GM21619 (cell line): Measurements from ENCODE around the gene PHKA2.

Source experiments
- ATAC-seq: cut with Tn5 transposase; IDR thresholded peaks from one replicate; pipeline ENCODE4 v1.9.1; 2021; ENCODE audit not compliant: unreplicated experiment

PHKA2 gene

GRCh38 chrX:18931972-18932371 is 51.9 kb downstream of the PHKA2 start:
- no peak for ATAC-seq

GRCh38 chrX:18929775-18930174 is 54.1 kb downstream of the PHKA2 start:
- no peak for ATAC-seq

- no peak for ATAC-seq
These were observed 56.4 kb downstream of the PHKA2 start for GRCh38 chrX:18927558-18927957.

- ATAC-seq = no peak
These were observed 59.3 kb downstream of the PHKA2 start for GRCh38 chrX:18924507-18925088.

GRCh38 chrX:18920566-18920965 is 63.3 kb downstream of the PHKA2 start:
- no peak for ATAC-seq

GRCh38 chrX:18920079-18920478 is 63.8 kb downstream of the PHKA2 start:
- no peak for ATAC-seq

GRCh38 chrX:18917831-18918230 is 66.1 kb downstream of the PHKA2 start:
- no peak for ATAC-seq

- no peak for ATAC-seq
These were observed 77.6 kb downstream of the PHKA2 start for GRCh38 chrX:18906286-18906685.

- ATAC-seq = no peak
These were observed 83.4 kb downstream of the PHKA2 start for GRCh38 chrX:18900401-18900976.

- no peak for ATAC-seq
These were observed 84.0 kb downstream of the PHKA2 start for GRCh38 chrX:18899796-18900380.

- ATAC-seq = no peak
These were observed 85.4 kb downstream of the PHKA2 start for GRCh38 chrX:18898492-18898891.

GRCh38 chrX:18898091-18898490 is 85.8 kb downstream of the PHKA2 start:
- ATAC-seq = no peak

GRCh38 chrX:18897611-18898010 is 86.3 kb downstream of the PHKA2 start:
- ATAC-seq = no peak

GRCh38 chrX:18896680-18897544 is 87.0 kb downstream of the PHKA2 start:
- no peak for ATAC-seq

- no peak for ATAC-seq
These were observed 88.5 kb downstream of the PHKA2 start for GRCh38 chrX:18895189-18895951.

GRCh38 chrX:18894156-18894555 is 89.8 kb downstream of the PHKA2 start:
- no peak for ATAC-seq

- no peak for ATAC-seq
These were observed 90.4 kb downstream of the PHKA2 start for GRCh38 chrX:18893536-18893935.

- ATAC-seq = no peak
These were observed 91.0 kb downstream of the PHKA2 start for GRCh38 chrX:18892899-18893298.

GRCh38 chrX:18891548-18891945 is 92.4 kb downstream of the PHKA2 start:
- ATAC-seq = no peak

GRCh38 chrX:18890724-18891547 is 93.0 kb downstream of the PHKA2 start:
- no peak for ATAC-seq
